Measurements from ENCODE around the gene SOAT2. TPM values are rescaled to one million over a fixed set of nuclear protein-coding genes. Genes with fewer than 3 reads are reported as not detected.
"Not testable (repeated sequence)": the region's sequence is repeated elsewhere in the genome, so short reads cannot be mapped to it uniquely, and the experiment has no call there.

SOAT2 gene
- polyA plus RNA-seq, 4 donors, result 1.1 to 2.6 (median 1.6) TPM

DNA sequence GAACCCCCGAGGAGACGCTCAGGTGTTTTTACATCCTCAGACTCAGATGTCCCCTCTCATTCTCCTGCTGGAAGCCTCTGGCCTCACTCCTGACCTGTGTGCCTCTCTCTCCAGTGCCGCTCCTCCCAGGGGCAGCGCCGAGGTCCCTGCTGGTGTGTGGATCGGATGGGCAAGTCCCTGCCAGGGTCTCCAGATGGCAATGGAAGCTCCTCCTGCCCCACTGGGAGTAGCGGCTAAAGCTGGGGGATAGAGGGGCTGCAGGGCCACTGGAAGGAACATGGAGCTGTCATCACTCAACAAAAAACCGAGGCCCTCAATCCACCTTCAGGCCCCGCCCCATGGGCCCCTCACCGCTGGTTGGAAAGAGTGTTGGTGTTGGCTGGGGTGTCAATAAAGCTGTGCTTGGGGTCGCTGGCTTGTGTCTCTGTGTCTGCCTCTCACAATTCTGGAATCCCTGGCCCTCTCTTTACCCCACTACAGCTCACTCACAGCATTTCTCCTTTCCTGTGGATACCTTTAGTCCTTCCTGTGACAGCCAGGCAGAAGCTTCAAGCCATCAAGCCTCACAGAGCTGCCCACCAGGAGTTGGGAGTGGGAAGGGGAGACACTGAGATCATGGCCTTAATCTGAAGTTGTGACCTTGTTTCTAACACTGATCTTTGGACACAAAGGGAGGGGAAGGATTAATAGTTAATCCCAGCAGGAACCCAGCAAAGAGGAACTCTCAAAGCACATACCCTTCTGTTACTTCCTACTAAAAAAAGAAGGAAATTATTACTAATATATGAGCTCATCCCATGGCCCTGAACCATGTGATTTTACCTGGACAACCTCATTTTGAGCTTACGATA, 1.1 kb upstream of the SOAT2 start:
- no peak for DNase-seq (ENCODE audit: low read depth in 4 of 4, low spot score in 3 of 4)

- DNase-seq (ENCODE audit: low read depth in 4 of 4, low spot score in 3 of 4), result no peak
Measured at GRCh38 chr12:53103860-53104305, 597 bp downstream of the SOAT2 start.

DNA sequence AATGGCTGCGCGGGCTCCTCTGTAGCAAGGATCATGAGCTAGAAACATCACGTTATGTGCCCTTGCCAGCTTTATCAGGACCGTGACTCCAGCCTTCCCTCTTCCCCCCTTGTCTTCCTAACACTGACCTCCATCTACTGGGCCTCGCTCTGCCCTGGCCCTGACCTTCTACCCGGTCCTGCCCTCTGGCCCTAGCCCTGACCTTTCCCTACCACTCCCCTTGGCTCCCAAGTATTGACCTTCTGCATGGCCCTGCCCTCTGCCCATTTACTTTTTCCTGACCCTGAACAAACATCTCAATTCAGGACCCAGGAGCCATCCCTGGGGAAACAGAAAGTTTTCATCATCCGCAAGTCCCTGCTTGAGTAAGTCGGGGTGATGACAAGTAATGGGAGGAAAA, 2.0 kb downstream of the SOAT2 start:
- DNase-seq (ENCODE audit: low read depth in 4 of 4, low spot score in 3 of 4), result no peak

GRCh38 chr12:53105712-53106439, 2.6 kb downstream of the SOAT2 start:
- no peak for DNase-seq (ENCODE audit: low read depth in 4 of 4, low spot score in 3 of 4)

GRCh38 chr12:53107122-53107521, 3.8 kb downstream of the SOAT2 start:
- no peak for DNase-seq (ENCODE audit: low read depth in 4 of 4, low spot score in 3 of 4)

- not testable (repeated sequence) for DNase-seq (ENCODE audit: low read depth in 4 of 4, low spot score in 3 of 4)
Measured at GRCh38 chr12:53112431-53112830, 9.1 kb downstream of the SOAT2 start.

GRCh38 chr12:53113136-53113705, 9.9 kb downstream of the SOAT2 start:
- no peak for DNase-seq (ENCODE audit: low read depth in 4 of 4, low spot score in 3 of 4)

DNA sequence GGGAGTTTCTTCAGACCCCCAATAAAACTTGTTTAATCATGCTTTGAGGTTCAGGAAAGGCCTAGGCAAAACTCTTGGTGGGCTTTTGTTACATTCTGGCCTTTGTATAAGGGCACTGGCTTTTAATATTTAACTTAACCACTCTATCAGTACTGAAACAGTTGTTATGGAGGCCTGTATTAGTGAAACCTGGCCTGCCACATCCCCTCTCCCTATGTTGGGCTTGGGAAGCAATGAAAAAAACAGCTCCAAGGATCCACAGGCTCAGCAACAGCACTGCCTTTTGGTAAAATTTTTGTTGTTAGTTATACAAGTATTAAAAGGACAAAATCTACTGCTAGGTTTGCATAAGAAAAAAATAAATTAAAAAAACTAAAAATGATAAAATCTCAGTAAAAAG, 10.7 kb downstream of the SOAT2 start:
- DNase-seq (ENCODE audit: low read depth in 4 of 4, low spot score in 3 of 4), result no peak

DNA sequence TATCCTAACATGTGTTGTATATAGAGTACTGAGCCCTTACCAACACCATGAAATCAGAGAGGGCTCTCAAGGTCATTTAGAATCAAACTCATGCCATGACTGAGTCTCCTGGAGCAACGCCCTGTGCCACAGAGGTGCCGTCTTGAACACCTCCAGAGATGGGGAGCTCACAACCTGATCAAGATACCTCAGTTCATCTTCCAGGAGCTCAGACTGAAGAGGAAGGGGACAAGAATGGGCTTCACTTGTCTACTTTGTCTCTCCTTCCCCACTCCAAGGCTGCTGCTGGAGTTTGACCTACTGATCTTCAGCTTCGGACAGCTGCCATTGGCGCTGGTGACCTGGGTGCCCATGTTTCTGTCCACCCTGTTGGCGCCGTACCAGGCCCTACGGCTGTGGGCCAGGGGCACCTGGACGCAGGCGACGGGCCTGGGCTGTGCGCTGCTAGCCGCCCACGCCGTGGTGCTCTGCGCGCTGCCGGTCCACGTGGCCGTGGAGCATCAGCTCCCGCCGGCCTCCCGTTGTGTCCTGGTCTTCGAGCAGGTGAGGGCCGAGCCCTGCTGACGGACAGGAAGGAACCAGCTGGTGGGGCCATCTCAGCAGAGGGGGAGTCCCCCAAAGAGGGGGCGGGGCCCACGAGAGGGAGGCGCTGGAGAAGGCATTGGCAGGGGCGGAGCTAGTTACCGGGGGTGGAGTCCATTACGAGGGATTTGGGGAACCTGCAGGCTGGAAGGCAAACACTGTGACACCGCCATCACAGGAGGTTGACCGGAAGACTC, 12.0 kb downstream of the SOAT2 start:
- no peak for DNase-seq (ENCODE audit: low read depth in 4 of 4, low spot score in 3 of 4)

DNA sequence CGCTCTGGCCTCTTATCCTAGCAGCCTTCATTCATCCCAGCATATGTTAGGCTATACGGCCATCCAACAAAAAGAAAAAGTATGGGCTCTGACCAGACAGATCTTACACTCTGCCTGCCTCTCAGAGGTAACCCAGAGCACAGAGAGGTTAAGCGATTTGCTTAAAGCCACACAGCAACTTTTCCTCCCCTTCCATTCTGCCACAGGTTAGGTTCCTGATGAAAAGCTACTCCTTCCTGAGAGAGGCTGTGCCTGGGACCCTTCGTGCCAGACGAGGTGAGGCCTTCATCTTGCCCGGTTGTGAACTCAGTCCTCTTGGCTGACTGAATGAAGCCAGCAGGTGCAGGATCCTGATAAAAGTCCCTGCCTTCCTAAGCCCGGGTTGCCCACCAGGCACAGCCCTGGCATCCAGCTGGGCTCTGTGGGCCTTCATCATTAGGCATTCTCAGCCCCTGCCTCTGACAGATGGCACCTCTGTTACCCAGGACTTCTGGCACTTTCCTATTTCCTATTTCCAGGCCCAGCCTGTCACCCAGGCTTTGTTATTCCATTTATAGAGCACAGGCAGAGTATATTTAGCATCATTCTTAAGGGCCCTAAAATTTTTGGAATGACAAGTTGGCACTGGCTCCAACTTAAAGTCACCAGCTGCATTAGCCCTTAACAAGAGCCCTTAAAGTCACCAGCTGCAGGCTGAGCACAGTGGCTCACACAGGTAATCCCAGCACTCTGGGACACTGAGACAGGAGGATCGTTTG, 12.8 kb downstream of the SOAT2 start:
- no peak for DNase-seq (ENCODE audit: low read depth in 4 of 4, low spot score in 3 of 4)

GRCh38 chr12:53118751-53119300, 15.5 kb downstream of the SOAT2 start:
- no peak for DNase-seq (ENCODE audit: low read depth in 4 of 4, low spot score in 3 of 4)

- no peak for DNase-seq (ENCODE audit: low read depth in 4 of 4, low spot score in 3 of 4)
Measured at GRCh38 chr12:53120685-53121525, 17.6 kb downstream of the SOAT2 start.

- no peak for DNase-seq (ENCODE audit: low read depth in 4 of 4, low spot score in 3 of 4)
Measured at GRCh38 chr12:53122961-53123468, 19.7 kb downstream of the SOAT2 start.

- DNase-seq (ENCODE audit: low read depth in 4 of 4, low spot score in 3 of 4), result no peak
Measured at GRCh38 chr12:53123578-53124351, 20.5 kb downstream of the SOAT2 start.

DNA sequence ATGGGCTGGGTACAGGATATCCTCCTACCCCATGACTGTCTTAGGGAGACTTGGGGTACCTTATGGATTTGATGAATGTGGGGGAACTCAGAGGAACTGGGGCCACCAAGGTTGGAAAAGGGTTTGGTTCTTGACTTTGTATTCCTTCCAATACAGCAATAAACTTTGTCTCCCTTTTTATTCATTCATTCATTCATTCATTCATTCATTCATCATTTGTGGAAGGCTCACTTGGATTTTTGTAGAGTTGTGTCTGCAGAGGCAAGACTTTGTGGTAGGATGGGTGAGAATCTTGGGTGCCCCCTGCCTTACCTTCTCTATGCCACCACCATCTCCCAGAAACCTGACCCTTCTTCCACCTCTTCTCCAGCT, 21.1 kb downstream of the SOAT2 start:
- no peak for DNase-seq (ENCODE audit: low read depth in 4 of 4, low spot score in 3 of 4)

DNA sequence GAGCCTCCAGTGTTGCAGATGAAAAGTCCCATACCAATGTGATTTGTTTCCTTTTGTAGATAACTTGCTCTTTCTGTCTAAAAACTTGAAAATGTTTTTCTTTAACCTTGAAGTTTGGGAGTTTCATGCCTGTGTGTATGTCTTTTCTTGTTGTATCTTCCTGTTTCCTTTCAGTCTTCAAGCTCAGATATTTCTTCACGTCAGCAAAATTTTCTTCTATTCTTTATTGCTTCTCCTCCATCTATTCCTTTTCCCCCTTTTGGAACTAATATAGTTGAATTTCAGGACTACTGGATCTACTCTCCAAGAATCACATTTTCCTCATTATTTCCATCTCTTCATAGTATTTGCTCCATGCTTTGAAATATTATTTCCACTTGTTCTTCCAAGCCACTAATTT, 23.9 kb downstream of the SOAT2 start:
- no peak for DNase-seq (ENCODE audit: low read depth in 4 of 4, low spot score in 3 of 4)

DNA sequence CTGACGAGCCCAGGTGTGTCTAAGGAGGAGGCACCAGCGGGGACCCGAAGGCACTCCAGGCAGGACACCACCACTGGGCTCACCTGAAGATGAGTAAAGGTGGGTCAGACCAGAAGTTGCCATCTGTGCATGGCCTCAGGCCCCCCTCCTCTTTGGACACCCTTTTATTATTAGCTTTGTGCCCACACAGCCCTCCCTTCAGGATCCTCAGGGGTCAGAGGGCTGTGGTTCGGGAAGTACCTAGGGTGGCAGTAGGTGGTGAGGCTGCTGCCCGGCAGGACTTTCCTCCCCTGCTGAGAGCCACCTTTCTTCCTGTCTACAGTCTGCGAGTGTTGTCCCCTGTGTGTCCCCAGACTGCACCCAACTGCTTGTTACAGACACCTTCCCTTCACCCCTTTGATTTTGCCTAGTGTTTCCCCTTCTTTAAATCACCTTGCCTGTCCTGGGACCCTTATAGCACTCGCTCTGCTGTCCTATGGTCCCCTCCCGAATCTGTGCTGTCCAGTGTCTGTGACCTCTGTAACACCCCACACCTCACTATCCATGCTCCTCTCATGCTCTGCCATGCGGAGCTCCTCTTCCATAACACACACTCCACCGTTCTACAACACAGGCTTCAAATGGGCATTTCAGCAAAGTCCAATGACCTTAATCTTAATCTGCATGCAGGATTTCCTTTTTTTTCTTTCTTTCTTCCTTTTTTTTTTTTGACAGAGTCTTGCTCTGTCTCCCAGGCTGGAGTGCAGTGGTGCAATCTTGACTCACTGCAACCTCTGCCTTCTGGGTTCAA, 25.7 kb downstream of the SOAT2 start:
- no peak for DNase-seq (ENCODE audit: low read depth in 4 of 4, low spot score in 3 of 4)
